Liver (tissue), 9 donors: ENCODE results near the gene AP2A2. TPM values are rescaled to one million over a fixed set of nuclear protein-coding genes. Genes with fewer than 3 reads are reported as not detected.

Experiments
- DNase-seq: peaks from one replicate; pipeline ENCODE4 v3.0.0-alpha.2; 2017; ENCODE audit warnings: low spot score
- H3K27ac ChIP-seq, 2 donors: one replicate each; pipeline ENCODE4 v1.7.0; 2013; ENCODE audit warnings: inconsistent platforms in 2 of 2, low read length in 2 of 2, control low read depth in 1 of 2, low read depth in 1 of 2, mild to moderate bottlenecking in 1 of 2
- H3K27me3 ChIP-seq, 4 donors: one replicate each; pipeline versions ENCODE4 v1.6.1 to v1.7.0; 2013; ENCODE audit warnings: low read length in 3 of 4, inconsistent platforms in 1 of 4, mild to moderate bottlenecking in 1 of 4, moderate library complexity in 1 of 4; ENCODE audit not compliant: control insufficient read depth in 4 of 4, insufficient read depth in 4 of 4
- H3K36me3 ChIP-seq, 4 donors: one replicate each; pipeline versions ENCODE4 v1.6.1 to v1.7.0; 2013; ENCODE audit warnings: low read length in 3 of 4, mild to moderate bottlenecking in 3 of 4, low read depth in 1 of 4, moderate library complexity in 1 of 4; ENCODE audit not compliant: control insufficient read depth in 4 of 4, insufficient read depth in 3 of 4
- H3K4me1 ChIP-seq, 4 donors: one replicate each; pipeline versions ENCODE4 v1.6.1 to v1.7.0; 2013; ENCODE audit warnings: low read length in 3 of 4, mild to moderate bottlenecking in 3 of 4, moderate library complexity in 1 of 4; ENCODE audit not compliant: control insufficient read depth in 4 of 4, insufficient read depth in 4 of 4
- H3K4me3 ChIP-seq, 3 donors: one replicate each; pipeline versions ENCODE4 v1.6.1 to v1.7.0; 2013; ENCODE audit warnings: low read length in 3 of 3, control low read depth in 1 of 3, low read depth in 1 of 3, mild to moderate bottlenecking in 1 of 3
- H3K9ac ChIP-seq, 2 donors: one replicate each; pipeline ENCODE4 v1.7.0; 2013; ENCODE audit warnings: low read length in 2 of 2, mild to moderate bottlenecking in 2 of 2, moderate library complexity in 2 of 2, control low read depth in 1 of 2, low read depth in 1 of 2
- H3K9me3 ChIP-seq, 4 donors: one replicate each; pipeline versions ENCODE4 v1.6.1 to v1.7.0; 2013; ENCODE audit warnings: low read length in 3 of 4; ENCODE audit not compliant: control insufficient read depth in 4 of 4
- EGR1 ChIP-seq, 2 donors: IDR thresholded peaks; 2 replicates each; pipeline ENCODE4 v1.6.1; 2016 to 2018; ENCODE audit warnings: antibody characterized with exemption in 2 of 2, low read depth in 2 of 2
- FOXA1 ChIP-seq: IDR thresholded peaks from 2 replicates; pipeline ENCODE4 v1.6.1; 2016; ENCODE audit warnings: antibody characterized with exemption
- FOXA2 ChIP-seq: IDR thresholded peaks from 2 replicates; pipeline ENCODE4 v1.6.1; 2016; ENCODE audit warnings: antibody characterized with exemption
- GABPA ChIP-seq, 2 donors: IDR thresholded peaks in 1 of 2; conservative IDR thresholded peaks in 1 of 2; 2 replicates each; pipeline ENCODE4 v1.6.1; 2016; ENCODE audit warnings: antibody characterized with exemption in 2 of 2, mild to moderate bottlenecking in 1 of 2, moderate library complexity in 1 of 2
- HNF4A ChIP-seq, 2 donors: conservative IDR thresholded peaks; 2 replicates each; pipeline ENCODE4 v1.6.1; 2016; ENCODE audit warnings: antibody characterized with exemption in 2 of 2, mild to moderate bottlenecking in 2 of 2
- JUND ChIP-seq, 2 donors: IDR thresholded peaks; 2 replicates each; pipeline ENCODE4 v1.6.1; 2016; ENCODE audit warnings: antibody characterized with exemption in 2 of 2
- NR2F2 ChIP-seq: IDR thresholded peaks from 2 replicates; pipeline ENCODE4 v1.6.1; 2016; ENCODE audit warnings: antibody characterized with exemption
- RAD21 ChIP-seq, 2 donors: IDR thresholded peaks; 2 replicates each; pipeline ENCODE4 v1.6.1; 2016; ENCODE audit warnings: antibody characterized with exemption in 2 of 2, mild to moderate bottlenecking in 2 of 2
- RXRA ChIP-seq, 2 donors: IDR thresholded peaks; 2 replicates each; pipeline ENCODE4 v1.6.1; 2017 to 2018; ENCODE audit warnings: antibody characterized with exemption in 2 of 2, mild to moderate bottlenecking in 1 of 2
- SP1 ChIP-seq: IDR thresholded peaks from 2 replicates; pipeline ENCODE4 v1.6.1; 2018; ENCODE audit warnings: antibody characterized with exemption, mild to moderate bottlenecking
- YY1 ChIP-seq: IDR thresholded peaks from 2 replicates; pipeline ENCODE4 v1.6.1; 2016; ENCODE audit warnings: antibody characterized with exemption, mild to moderate bottlenecking
- WGBS: extraction: QIAGEN DNeasy Blood & Tissue Kit; methylation state at CpG from one replicate; pipeline ENCODE4 v1.1.7; 2013; 5-methylcytosine and 5-hydroxymethylcytosine counted together
- polyA plus RNA-seq, 2 donors: library from polyadenylated mRNA; stranded (reverse) in 1 of 2; unstranded in 1 of 2; fragments of 200-250 nt in 1 of 2; fragments of >200 nt in 1 of 2; fragmentation: Nextera tagmentation in 1 of 2; extraction: Ambion mirVana in 1 of 2; gene quantifications; one replicate each; pipeline versions ENCODE4 v1.2.1 to v1.2.3, GENCODE V29; 2013 to 2015
- total RNA-seq, 2 donors: library from RNA; depleted of rRNA; stranded (reverse); fragments of >200 nt; gene quantifications; one replicate each; pipeline ENCODE4 v1.2.3, GENCODE V29; 2014
- TF ChIP-seq, protein P1 (sequence below): IDR thresholded peaks from 2 replicates; pipeline ENCODE4 v1.6.1; 2016; ENCODE audit warnings: antibody characterized with exemption
- TF ChIP-seq, protein P2 (sequence below): fragments of 150-350 bp; IDR thresholded peaks from 2 replicates; pipeline ENCODE4 v1.5.1; 2017; ENCODE audit warnings: improper control_type of control experiment, low read depth, low read length; ENCODE audit not compliant: missing input control
- TF ChIP-seq, protein P3 (sequence below): IDR thresholded peaks from 2 replicates; pipeline ENCODE4 v1.6.1; 2016; ENCODE audit warnings: antibody characterized with exemption
- TF ChIP-seq, protein P4 (sequence below): IDR thresholded peaks from 2 replicates; pipeline ENCODE4 v1.6.1; 2016; ENCODE audit warnings: antibody characterized with exemption, mild to moderate bottlenecking
- TF ChIP-seq, protein P5 (sequence below): IDR thresholded peaks from 2 replicates; pipeline ENCODE4 v1.6.1; 2016; ENCODE audit warnings: antibody characterized with exemption
- donor health status: healthy.
- donor health status: healthy.
- donor health status: healthy.
- donor health status: healthy.
- donor health status: healthy.

The AP2A2 gene
- total and polyA plus RNA-seq, 4 donors: 20.5 to 39.7 (median 23.8) TPM

DNA sequence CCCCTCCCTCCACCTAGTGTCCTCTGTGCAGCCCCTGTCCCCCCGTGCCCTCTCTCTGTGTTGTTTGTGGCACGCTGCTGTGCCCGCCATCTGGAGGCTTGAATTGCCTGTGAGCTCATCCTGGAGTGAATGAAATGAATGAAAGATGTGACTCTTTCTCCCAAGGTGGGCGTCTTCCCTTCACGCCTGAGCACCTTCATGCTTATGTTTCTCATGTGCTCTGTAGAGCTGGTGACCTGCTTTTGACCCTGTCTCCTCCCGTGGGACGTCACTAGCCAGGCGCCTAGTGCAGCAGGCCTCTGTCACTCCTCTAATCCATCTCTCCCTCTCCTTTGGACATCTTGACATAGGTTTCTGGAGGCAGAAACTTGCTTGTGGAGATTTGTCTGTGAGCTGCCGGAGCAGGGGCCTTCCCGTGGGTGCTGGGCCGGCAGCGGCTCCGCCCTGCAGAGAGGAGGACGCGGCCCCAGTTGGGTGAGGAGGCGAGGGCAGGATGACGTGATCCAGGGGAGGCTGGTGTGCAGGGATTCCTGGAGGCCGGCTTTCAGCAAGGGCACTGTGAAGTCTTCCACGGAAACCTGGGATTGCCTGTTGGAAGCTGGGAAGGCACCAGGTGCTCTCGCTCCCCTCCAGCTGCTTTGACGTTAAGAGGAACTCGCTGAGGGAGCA, 70.2 kb downstream of the AP2A2 start:
- peaks cover 12 to 52% (median 25%) of the 10 kb centered on the region in 4 donors for H3K36me3 ChIP-seq
- WGBS: 86% methylated on average over 22 of the region's 22 CpGs

DNA sequence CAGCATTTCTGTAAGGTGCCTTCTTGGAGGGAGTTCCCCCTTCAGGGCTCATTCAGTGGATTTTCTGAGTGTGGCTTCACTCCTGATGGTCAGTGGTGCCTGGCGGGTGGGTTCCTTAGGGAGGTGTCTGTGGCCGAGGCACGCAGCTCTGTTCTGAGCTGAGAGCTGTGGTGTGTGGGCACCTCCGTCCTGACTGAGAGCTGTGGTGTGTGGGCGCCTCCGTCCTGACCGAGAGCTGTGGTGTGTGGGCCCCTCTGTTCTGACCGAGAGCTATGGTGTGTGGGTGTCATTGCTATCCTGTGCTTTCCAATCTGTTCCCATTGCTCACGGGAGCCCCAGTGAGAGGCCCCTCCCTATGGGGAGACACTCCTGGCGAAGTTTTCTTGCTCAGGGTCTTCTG, 71.0 kb downstream of the AP2A2 start:
- Histone ChIP-seq H3K9ac (no peak overlapping the region), H3K27me3 (no peaks in the 10 kb centered on the region), H3K9me3 (no peaks in the 10 kb centered on the region), H3K36me3 (peaks cover 14 to 59% (median 33%) of the 10 kb centered on the region in 4 donors), H3K4me3 (no peak overlapping the region), H3K27ac (no peak overlapping the region), H3K4me1 (peaks cover 3 to 6% (median 3%) of the 10 kb centered on the region in 4 donors)
- 81% methylated on average over 10 of the region's 10 CpGs for WGBS
- no peak for DNase-seq
- no peak for TF ChIP-seq GABPA (IDR thresholded peaks at IDR 0.05 in 1 of 2, conservative IDR thresholded peaks at IDR 0.05 in 1 of 2)
- TF ChIP-seq, protein P1, sequence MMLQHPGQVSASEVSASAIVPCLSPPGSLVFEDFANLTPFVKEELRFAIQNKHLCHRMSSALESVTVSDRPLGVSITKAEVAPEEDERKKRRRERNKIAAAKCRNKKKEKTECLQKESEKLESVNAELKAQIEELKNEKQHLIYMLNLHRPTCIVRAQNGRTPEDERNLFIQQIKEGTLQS: no peak
- TF ChIP-seq, protein P2, sequence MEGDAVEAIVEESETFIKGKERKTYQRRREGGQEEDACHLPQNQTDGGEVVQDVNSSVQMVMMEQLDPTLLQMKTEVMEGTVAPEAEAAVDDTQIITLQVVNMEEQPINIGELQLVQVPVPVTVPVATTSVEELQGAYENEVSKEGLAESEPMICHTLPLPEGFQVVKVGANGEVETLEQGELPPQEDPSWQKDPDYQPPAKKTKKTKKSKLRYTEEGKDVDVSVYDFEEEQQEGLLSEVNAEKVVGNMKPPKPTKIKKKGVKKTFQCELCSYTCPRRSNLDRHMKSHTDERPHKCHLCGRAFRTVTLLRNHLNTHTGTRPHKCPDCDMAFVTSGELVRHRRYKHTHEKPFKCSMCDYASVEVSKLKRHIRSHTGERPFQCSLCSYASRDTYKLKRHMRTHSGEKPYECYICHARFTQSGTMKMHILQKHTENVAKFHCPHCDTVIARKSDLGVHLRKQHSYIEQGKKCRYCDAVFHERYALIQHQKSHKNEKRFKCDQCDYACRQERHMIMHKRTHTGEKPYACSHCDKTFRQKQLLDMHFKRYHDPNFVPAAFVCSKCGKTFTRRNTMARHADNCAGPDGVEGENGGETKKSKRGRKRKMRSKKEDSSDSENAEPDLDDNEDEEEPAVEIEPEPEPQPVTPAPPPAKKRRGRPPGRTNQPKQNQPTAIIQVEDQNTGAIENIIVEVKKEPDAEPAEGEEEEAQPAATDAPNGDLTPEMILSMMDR: no peak
- no peak for TF ChIP-seq HNF4A (conservative IDR thresholded peaks at IDR 0.05)
- TF ChIP-seq NR2F2: no peak
- TF ChIP-seq RAD21 (IDR thresholded peaks at IDR 0.05): no peak

More for the DNA sequence above, 70.2 kb downstream of the AP2A2 start:
- no peak for DNase-seq
- H3K9ac ChIP-seq: no peak overlapping the region
- no peaks in the 10 kb centered on the region for H3K9me3 ChIP-seq
- no peak overlapping the region for H3K27ac ChIP-seq
- peaks cover 3 to 6% (median 3%) of the 10 kb centered on the region in 4 donors for H3K4me1 ChIP-seq
- no peak overlapping the region for H3K4me3 ChIP-seq
- no peaks in the 10 kb centered on the region for H3K27me3 ChIP-seq
- TF ChIP-seq, protein P3, sequence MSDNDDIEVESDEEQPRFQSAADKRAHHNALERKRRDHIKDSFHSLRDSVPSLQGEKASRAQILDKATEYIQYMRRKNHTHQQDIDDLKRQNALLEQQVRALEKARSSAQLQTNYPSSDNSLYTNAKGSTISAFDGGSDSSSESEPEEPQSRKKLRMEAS: no peak
- TF ChIP-seq RAD21 (IDR thresholded peaks at IDR 0.05): no peak
- TF ChIP-seq FOXA1: no peak
- TF ChIP-seq SP1: no peak
- no peak for TF ChIP-seq EGR1 (IDR thresholded peaks at IDR 0.05; ENCODE audit: low read depth in 2 of 2)
- no peak for TF ChIP-seq RXRA (IDR thresholded peaks at IDR 0.05)
- TF ChIP-seq, protein P4, sequence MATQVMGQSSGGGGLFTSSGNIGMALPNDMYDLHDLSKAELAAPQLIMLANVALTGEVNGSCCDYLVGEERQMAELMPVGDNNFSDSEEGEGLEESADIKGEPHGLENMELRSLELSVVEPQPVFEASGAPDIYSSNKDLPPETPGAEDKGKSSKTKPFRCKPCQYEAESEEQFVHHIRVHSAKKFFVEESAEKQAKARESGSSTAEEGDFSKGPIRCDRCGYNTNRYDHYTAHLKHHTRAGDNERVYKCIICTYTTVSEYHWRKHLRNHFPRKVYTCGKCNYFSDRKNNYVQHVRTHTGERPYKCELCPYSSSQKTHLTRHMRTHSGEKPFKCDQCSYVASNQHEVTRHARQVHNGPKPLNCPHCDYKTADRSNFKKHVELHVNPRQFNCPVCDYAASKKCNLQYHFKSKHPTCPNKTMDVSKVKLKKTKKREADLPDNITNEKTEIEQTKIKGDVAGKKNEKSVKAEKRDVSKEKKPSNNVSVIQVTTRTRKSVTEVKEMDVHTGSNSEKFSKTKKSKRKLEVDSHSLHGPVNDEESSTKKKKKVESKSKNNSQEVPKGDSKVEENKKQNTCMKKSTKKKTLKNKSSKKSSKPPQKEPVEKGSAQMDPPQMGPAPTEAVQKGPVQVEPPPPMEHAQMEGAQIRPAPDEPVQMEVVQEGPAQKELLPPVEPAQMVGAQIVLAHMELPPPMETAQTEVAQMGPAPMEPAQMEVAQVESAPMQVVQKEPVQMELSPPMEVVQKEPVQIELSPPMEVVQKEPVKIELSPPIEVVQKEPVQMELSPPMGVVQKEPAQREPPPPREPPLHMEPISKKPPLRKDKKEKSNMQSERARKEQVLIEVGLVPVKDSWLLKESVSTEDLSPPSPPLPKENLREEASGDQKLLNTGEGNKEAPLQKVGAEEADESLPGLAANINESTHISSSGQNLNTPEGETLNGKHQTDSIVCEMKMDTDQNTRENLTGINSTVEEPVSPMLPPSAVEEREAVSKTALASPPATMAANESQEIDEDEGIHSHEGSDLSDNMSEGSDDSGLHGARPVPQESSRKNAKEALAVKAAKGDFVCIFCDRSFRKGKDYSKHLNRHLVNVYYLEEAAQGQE: no peak
- no peak for TF ChIP-seq YY1
- TF ChIP-seq FOXA2: no peak
- TF ChIP-seq, protein P2: no peak
- no peak for TF ChIP-seq JUND (IDR thresholded peaks at IDR 0.05)
- TF ChIP-seq, protein P5, sequence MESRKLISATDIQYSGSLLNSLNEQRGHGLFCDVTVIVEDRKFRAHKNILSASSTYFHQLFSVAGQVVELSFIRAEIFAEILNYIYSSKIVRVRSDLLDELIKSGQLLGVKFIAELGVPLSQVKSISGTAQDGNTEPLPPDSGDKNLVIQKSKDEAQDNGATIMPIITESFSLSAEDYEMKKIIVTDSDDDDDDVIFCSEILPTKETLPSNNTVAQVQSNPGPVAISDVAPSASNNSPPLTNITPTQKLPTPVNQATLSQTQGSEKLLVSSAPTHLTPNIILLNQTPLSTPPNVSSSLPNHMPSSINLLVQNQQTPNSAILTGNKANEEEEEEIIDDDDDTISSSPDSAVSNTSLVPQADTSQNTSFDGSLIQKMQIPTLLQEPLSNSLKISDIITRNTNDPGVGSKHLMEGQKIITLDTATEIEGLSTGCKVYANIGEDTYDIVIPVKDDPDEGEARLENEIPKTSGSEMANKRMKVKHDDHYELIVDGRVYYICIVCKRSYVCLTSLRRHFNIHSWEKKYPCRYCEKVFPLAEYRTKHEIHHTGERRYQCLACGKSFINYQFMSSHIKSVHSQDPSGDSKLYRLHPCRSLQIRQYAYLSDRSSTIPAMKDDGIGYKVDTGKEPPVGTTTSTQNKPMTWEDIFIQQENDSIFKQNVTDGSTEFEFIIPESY: no peak
- TF ChIP-seq GABPA (IDR thresholded peaks at IDR 0.05 in 1 of 2, conservative IDR thresholded peaks at IDR 0.05 in 1 of 2): no peak
